Stimulated activated naive CD4-positive, alpha-beta T cell (primary cell): ENCODE data around the gene PUS1.
A peak's percentile ranks its signal among the peaks of the same experiment; 100 is the strongest.
"Not testable (repeated sequence)": the region's sequence is repeated elsewhere in the genome, so short reads cannot be mapped to it uniquely, and the experiment has no call there.

Experiments used
- DNase-seq, 6 experiments: peaks; one replicate each; lab custom pipeline; 2025; lab: John Stamatoyannopoulos, UW

The PUS1 gene

DNA sequence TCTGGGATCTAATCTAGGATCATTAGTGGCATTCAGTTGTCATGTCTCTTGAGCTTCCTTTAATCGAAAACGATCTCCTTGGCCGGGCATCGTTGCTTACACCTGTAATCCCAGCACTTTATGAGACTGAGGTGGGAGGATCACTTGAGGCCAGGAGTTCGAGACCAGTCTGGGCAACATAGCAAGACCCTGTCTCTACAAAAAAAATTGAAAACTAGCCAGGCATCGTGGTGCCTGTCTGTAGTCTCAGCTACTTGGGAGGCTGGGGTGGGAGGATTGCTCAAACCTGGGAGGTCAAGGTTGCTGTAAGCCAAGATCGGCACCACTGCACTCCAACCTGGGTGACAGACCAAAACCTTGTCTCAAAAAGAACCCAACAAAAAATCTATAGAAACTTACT lies 9.0 kb downstream of the PUS1 start:
- no peak for DNase-seq

DNA sequence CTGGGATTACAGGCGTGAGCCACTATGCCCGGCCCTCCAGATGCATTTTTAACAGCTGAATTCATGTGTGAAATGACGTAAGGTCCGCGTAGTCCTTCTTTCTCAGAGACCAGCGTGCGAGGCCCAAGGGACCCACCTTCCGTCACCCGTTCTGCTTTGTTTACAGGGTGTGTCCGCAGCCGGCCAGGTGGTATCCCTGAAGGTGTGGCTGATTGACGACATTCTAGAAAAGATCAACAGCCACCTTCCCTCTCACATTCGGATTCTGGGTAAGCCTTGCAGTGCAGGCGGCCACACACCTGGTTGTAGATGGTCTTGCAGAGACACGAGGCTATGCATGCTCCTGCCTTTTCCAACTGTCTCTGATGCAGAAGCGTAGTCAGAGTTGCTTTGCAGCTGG lies 9.9 kb downstream of the PUS1 start:
- no peak for DNase-seq

DNA sequence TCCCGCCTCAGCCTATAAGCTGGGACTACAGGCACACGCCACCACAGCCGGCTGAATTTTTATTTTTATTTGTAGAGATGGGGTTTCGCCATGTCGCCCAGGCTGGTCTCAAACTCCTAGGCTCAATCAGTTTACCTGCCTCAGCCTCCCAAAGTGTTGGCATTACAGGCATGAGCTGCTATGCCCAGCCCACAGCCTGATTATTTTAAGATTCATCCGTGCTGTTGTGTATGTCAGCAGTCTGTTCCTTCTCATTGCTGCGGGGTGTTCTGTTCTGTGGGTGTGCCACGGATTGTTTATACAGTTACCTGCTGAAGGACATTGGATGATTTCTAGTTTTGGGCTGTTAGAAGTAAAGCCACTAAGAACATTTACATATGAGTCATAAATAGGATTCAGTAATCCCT lies 11.1 kb downstream of the PUS1 start:
- DNase-seq: no peak

DNA sequence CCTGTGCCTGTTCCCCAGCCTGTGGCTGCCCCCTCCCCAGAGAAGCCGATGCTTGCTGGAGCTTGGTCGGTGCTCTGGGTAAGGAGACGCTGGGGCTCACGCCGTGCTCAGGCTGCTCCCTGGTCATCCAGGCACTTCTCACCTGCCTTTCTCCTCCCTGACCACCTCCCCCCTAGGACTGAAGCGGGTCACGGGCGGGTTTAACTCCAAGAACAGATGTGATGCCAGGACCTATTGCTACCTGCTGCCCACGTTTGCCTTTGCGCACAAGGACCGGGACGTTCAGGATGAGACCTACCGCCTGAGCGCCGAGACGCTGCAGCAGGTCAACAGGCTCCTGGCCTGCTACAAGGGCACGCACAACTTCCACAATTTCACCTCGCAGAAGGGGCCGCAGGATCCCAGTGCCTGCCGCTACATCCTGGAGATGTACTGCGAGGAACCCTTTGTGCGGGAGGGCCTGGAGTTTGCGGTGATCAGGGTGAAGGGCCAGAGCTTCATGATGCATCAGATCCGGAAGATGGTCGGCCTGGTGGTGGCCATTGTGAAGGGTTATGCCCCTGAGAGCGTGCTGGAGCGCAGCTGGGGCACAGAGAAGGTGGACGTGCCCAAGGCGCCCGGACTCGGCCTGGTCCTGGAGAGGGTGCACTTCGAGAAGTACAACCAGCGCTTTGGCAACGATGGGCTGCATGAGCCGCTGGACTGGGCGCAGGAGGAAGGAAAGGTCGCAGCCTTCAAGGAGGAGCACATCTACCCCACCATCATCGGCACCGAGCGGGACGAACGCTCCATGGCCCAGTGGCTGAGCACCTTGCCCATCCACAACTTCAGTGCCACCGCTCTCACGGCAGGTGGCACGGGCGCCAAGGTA lies 12.3 kb downstream of the PUS1 start:
- no peak for DNase-seq

- DNase-seq: no peak
Observed at GRCh38 chr12:131941987-131942341, 12.9 kb downstream of the PUS1 start.

DNA sequence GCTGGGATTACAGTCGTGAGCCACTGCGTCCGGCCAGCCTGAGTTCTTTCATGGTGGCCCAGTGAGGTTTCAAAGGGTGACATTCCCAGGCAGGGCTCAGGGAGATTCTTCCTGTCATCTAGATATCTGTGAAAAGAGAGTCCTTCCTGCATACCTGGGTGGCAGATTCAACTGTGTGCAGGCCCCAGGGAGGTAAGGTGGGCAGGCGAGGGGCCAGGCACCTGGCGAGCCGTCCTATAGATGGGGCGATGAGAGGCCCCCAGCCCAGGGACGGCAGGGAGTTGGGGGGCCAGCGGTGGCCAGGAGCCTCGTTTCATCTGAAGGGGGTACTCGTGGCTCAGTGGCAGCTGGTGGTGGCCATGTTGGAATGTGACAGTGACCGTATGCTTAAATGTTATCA lies 13.6 kb downstream of the PUS1 start:
- DNase-seq: no peak

DNA sequence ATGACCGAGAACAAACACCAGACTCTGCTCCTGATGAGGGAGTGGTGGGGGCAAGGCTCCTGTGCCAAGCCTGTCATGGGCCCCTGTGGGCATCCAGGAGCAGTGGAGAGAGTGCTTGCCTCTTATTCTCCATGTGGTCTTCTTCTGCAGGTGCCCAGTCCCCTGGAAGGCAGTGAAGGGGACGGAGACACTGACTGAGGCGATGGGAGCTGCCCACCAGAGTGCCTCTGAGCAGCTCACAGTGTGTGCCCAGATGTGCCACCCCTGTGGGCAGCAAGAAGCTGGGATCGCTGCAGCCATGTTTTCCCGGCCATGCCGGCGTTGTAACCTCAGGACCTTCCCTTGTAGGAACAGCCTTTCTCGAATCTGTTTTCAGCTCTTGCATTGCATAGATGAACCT lies 14.3 kb downstream of the PUS1 start:
- no peak for DNase-seq

- DNase-seq: no peak
Observed at GRCh38 chr12:131943876-131944275, 14.8 kb downstream of the PUS1 start.

DNA sequence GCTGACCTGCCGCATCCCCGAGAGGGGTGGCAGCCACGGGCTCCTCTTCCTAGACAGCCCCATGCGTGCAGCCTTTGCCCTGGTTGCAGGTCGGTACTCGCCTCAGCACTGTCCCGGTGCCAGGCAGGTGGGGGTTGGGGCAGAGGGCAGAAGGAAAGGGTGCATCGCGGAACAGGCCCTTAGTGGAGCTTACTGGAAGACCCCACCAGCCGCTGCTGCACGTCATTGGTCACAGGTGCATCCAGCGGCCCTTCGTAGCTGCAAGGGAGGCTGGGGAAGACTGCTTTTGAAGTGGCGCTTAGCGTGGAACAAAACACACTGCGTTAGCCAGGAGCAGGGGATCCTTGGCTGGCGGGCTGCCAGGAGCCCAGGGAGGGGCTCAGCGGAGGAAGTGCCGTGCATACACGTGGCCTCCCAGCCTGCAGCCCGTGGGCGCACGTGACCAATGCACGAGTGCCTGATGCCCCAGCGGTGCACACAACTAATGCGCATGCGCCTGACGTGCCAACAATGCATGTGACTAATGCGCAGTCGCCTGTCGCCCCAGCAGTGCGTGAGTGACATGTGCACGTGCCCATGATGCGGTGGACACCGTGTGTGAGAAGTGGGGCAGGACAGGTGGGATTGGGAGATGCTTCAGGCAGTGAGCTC lies 15.7 kb downstream of the PUS1 start:
- DNase-seq: no peak

GRCh38 chr12:131946757-131947156 lies 17.7 kb downstream of the PUS1 start:
- no peak for DNase-seq

- peak in 1 of 6 experiments; percentile 3 for DNase-seq
Observed at GRCh38 chr12:131947482-131948027, 18.5 kb downstream of the PUS1 start.

GRCh38 chr12:131948166-131948712 lies 19.2 kb downstream of the PUS1 start:
- DNase-seq: peak in 1 of 6 experiments; percentile 31

DNA sequence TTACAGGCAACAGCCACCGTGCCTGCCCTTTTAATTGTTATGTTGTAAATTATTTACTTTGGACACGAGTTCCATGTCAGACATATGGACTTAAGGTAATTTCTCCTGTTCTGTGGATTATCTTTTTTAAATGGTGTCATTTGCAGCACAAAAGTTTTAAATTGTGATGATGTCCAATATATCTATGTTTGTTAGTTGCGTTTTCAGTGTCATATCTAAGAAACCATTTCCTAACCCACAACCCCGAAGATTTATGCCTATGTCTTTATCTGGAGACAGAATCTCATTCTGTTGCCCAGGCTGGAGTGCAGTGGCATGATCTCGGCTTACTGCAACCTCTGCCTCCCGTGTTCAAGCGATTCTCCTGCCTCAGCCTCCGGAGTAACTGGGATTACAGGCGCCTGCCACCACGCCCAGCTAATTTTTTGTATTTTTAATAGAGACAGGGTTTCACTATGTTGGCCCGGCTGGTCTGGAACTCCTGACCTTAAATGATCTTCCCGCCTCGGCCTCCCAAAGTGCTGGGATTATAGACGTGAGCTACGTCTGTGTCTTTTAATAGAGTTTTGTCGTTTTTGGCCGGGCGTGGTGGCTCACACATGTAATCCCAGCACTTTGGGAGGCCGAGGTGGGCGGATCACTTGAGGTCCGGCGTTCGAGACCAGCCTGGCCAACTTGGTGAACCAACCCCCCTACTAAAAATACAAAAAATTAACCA lies 19.8 kb downstream of the PUS1 start:
- DNase-seq: peak in 1 of 6 experiments; percentile 44

GRCh38 chr12:131949431-131950181 lies 20.5 kb downstream of the PUS1 start, which contains the start of gene EP400:
Gene EP400, plus strand, starts transcription at chr12:131949942. Its CDS starts 10,678 bp downstream, at chr12:131960620.
- peak; percentile 79 to 92 (median 88) for DNase-seq

GRCh38 chr12:131950182-131950913 lies 21.3 kb downstream of the PUS1 start:
- DNase-seq: peak in 4 of 6 experiments; percentile 27 to 52 (median 48)

GRCh38 chr12:131953810-131954209 lies 24.7 kb downstream of the PUS1 start:
- not testable (repeated sequence) for DNase-seq

- not testable (repeated sequence) for DNase-seq
Observed at GRCh38 chr12:131954460-131954859, 25.4 kb downstream of the PUS1 start.

GRCh38 chr12:131959116-131959515 lies 30.0 kb downstream of the PUS1 start:
- no peak for DNase-seq

DNA sequence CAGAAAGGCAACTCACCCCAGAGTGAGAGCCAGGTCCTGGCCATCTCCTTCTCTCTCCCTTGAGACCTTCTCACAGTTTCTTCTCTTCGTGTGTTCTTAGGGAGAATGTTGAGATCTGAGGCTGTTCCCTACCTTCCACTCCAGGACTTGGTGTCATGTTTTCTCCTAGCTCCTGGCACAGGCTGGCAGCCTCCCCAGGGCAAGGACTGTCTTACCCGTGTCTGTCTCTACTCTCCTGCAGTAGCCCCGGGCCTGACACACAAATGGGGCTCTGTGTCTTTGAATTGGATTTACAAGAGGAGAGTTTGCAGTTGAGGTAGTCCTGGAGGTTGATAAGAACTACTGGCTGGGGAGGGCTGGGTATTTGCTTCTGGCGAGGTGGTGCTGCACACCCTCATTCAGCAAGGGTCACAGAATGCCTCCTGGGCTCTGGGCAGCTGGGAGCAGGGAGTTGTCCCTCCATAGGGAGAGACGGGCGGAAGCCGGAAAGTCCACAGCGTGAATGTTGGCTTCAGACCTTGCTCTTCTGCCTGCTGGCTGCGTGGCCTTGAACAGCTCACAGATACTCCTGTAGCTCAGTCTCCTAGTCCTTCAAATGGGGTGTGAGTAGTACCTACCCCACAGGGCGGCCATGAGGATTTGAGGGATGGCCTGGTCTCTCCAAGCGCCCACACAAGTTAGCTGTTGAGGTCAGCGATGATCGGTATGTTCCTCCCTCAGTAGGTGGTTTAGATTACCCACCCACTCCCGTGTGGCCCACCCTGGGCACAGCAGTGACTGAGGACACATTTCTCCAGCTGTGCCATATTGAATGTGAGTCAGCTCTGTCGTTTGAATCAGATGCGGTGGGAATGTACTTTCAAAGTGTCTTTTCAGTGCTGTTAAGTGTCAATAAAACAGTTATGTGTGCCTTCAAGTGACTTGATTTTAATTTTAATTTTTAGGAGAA lies 30.8 kb downstream of the PUS1 start:
- DNase-seq: no peak
